Thoracic aorta (tissue), 2 donors: ENCODE results near the gene MAML1. TPM values are rescaled to one million over a fixed set of nuclear protein-coding genes. Genes with fewer than 3 reads are reported as not detected.

Experiments
- ATAC-seq: fragments of 150-250 bp; one replicate; pipeline ENCODE4 v1.8.0; 2017; ENCODE audit warnings: low read depth; ENCODE audit not compliant: insufficient number of reproducible peaks, low FRiP score
- DNase-seq: peaks from one replicate; pipeline ENCODE4 v3.0.0-alpha.2; 2020; ENCODE audit warnings: low spot score
- H3K27ac ChIP-seq, 2 donors: fragments of 200-600 bp; sonication (generic); 1 replicate in 1 of 2; 2 replicates in 1 of 2; pipeline ENCODE4 v1.5.1; 2016; ENCODE audit warnings: mild to moderate bottlenecking in 2 of 2, moderate library complexity in 2 of 2
- H3K27me3 ChIP-seq: fragments of 200-600 bp; sonication (generic); replicated peaks from 2 replicates; pipeline ENCODE4 v1.6.0; 2016; ENCODE audit warnings: mild to moderate bottlenecking; ENCODE audit not compliant: insufficient read depth
- H3K36me3 ChIP-seq: fragments of 200-600 bp; sonication (generic); one replicate; pipeline ENCODE4 v1.5.1; 2016
- H3K4me1 ChIP-seq, 2 donors: fragments of 200-600 bp; sonication (generic); 1 replicate in 1 of 2; 2 replicates in 1 of 2; pipeline versions ENCODE4 v1.5.1 to v1.6.0; 2016; ENCODE audit warnings: low read depth in 2 of 2, mild to moderate bottlenecking in 1 of 2; ENCODE audit not compliant: control insufficient read depth in 1 of 2
- H3K4me3 ChIP-seq: fragments of 200-600 bp; sonication (generic); 2 replicates; pipeline ENCODE4 v1.5.1; 2016; ENCODE audit warnings: mild to moderate bottlenecking
- H3K9me3 ChIP-seq: fragments of 200-600 bp; sonication (generic); 2 replicates; pipeline ENCODE4 v1.5.1; 2016
- total RNA-seq, 2 donors: library from RNA; depleted of rRNA; stranded (reverse); fragments of >200 nt; gene quantifications; one replicate each; pipeline versions ENCODE4 v1.1.0 to v1.2.3, GENCODE V29; 2016
- TF ChIP-seq, protein P1 (sequence below): fragments of 200-600 bp; sonication (generic); IDR thresholded peaks from one replicate; pipeline ENCODE4 v1.5.1; 2019; ENCODE audit warnings: antibody characterized with exemption

Gene MAML1
- total RNA-seq, 2 donors from 2014 or later, result 22.9 to 38.1 TPM

- TF ChIP-seq, protein P1, sequence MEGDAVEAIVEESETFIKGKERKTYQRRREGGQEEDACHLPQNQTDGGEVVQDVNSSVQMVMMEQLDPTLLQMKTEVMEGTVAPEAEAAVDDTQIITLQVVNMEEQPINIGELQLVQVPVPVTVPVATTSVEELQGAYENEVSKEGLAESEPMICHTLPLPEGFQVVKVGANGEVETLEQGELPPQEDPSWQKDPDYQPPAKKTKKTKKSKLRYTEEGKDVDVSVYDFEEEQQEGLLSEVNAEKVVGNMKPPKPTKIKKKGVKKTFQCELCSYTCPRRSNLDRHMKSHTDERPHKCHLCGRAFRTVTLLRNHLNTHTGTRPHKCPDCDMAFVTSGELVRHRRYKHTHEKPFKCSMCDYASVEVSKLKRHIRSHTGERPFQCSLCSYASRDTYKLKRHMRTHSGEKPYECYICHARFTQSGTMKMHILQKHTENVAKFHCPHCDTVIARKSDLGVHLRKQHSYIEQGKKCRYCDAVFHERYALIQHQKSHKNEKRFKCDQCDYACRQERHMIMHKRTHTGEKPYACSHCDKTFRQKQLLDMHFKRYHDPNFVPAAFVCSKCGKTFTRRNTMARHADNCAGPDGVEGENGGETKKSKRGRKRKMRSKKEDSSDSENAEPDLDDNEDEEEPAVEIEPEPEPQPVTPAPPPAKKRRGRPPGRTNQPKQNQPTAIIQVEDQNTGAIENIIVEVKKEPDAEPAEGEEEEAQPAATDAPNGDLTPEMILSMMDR, result no peak
- ATAC-seq (no peak), DNase-seq (no peak)
- no peak overlapping the region for H3K4me3 ChIP-seq
- H3K36me3 ChIP-seq, result no peaks in the 10 kb centered on the region
- peaks cover 31 to 65% of the 10 kb centered on the region in 2 donors for H3K4me1 ChIP-seq
- no peaks in the 10 kb centered on the region for H3K9me3 ChIP-seq
- no peaks in the 10 kb centered on the region for H3K27me3 ChIP-seq
- peak overlapping the region; percentile 3 to 79 for H3K27ac ChIP-seq
These were observed 29.6 kb downstream of the MAML1 start for GRCh38 chr5:179762079-179762780.

DNA sequence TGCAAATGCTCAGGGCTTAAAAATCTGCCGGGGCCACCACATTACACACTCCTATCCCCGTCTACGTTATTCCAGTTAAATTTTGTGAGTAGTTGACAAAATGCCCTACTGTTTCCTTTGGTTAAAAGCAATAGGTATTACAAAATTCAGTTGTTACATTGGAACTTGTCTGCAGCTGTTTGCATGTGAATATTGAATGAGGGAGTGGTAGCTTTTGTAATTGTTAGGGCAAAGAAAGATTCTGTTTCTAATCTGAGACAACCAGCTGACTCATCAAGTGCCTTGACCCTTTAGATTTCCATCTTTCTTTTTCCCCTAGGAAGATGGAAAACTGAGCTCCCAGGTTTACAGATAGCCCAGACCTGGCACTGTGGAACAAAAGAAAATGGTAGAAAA lies 30.2 kb downstream of the MAML1 start:
- Histone ChIP-seq H3K9me3 (no peaks in the 10 kb centered on the region), H3K36me3 (no peaks in the 10 kb centered on the region), H3K27me3 (no peaks in the 10 kb centered on the region), H3K4me1 (peaks cover 31 to 66% of the 10 kb centered on the region in 2 donors), H3K27ac (peak overlapping the region; percentile 3 to 79), H3K4me3 (no peak overlapping the region)
- TF ChIP-seq, protein P1, result no peak
- ATAC-seq, result no peak
- no peak for DNase-seq

GRCh38 chr5:179763215-179763945 lies 30.8 kb downstream of the MAML1 start:
- Histone ChIP-seq H3K4me1 (peaks cover 31 to 66% of the 10 kb centered on the region in 2 donors), H3K9me3 (no peaks in the 10 kb centered on the region), H3K36me3 (no peaks in the 10 kb centered on the region), H3K27ac (peak overlapping the region; percentile 79), H3K27me3 (no peaks in the 10 kb centered on the region), H3K4me3 (peak overlapping the region; percentile 38)
- ATAC-seq (peak; percentile 61), DNase-seq (peak; percentile 36)
- TF ChIP-seq, protein P1, result peak; percentile 85

- Histone ChIP-seq H3K9me3 (no peaks in the 10 kb centered on the region), H3K36me3 (peaks cover 4% of the 10 kb centered on the region), H3K4me1 (peaks cover 31 to 66% of the 10 kb centered on the region in 2 donors), H3K27ac (peak overlapping the region; percentile 79), H3K4me3 (no peak overlapping the region), H3K27me3 (no peaks in the 10 kb centered on the region)
- DNase-seq (no peak), ATAC-seq (no peak)
- TF ChIP-seq, protein P1, result no peak
These were observed 31.4 kb downstream of the MAML1 start for GRCh38 chr5:179764056-179764455.

DNA sequence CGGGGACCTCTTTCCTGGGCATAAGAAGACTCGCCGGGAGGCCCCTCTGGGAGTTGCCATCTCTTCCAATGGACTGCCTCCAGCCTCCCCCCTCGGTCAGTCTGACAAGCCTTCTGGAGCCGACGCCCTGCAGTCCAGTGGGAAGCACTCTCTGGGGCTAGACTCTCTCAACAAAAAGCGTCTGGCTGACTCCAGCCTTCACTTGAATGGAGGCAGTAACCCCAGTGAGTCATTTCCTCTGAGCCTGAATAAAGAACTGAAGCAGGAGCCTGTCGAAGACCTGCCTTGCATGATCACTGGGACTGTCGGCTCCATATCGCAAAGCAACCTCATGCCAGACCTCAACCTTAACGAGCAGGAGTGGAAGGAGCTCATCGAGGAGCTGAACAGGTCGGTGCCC lies 32.8 kb downstream of the MAML1 start:
- TF ChIP-seq, protein P1, result no peak
- Histone ChIP-seq H3K27ac (peak overlapping the region; percentile 72 to 80), H3K9me3 (no peaks in the 10 kb centered on the region), H3K36me3 (peaks cover 14% of the 10 kb centered on the region), H3K4me3 (no peak overlapping the region), H3K27me3 (no peaks in the 10 kb centered on the region), H3K4me1 (peaks cover 31 to 58% of the 10 kb centered on the region in 2 donors)
- DNase-seq, result peak; percentile 21
- peak; percentile 70 for ATAC-seq
